ENCODE data around the gene NDFIP2. TPM values are rescaled to one million over a fixed set of nuclear protein-coding genes. Genes with fewer than 3 reads are reported as not detected.

NDFIP2 gene
- polyA plus RNA-seq, 1 donor (not counting 4 experiments of a cell fraction or from before 2014, with no cell fraction given) = 244 TPM

DNA sequence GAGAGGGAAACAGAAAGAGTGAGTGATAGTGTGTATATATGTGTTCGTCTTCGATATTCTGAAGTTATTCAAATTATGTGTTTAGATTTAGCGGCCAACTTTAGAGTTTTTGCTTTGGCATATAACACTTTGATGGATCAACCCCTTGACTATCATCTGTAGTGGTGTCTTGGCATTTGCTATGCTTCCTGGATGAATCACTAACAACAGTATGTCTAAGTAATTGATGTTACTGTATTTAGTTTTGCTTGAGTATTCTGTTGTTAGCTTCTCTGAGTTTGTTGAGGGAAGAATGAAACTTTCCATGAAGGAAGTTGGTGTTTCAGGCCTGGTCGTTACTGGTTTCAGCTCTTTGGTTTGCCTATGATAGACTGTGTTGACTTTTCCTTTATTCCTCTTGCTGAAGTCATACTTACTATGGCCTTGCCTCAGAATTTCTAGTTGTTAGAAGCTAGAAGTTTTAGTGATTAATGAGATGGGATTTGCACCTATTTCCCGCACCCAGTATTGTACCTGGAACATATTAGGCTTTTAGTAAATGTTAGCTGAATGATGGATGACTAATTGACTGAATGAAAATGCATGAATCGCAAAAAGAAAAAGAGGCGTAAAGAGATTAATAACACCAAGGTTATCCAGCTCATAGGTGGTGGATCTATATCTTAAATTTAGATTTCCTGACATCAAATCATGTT, 20.7 kb downstream of the NDFIP2 start:
- H3K27ac ChIP-seq (ENCODE audit: control insufficient read depth, insufficient read depth, low read length) = peak overlapping the region; percentile 67
- H3K36me3 ChIP-seq (ENCODE audit: control insufficient read depth in 2 of 2, extremely low read depth in 1 of 2, insufficient read depth in 2 of 2, low read length in 2 of 2) = no peaks in the 10 kb centered on the region
- H3K4me1 ChIP-seq (ENCODE audit: control insufficient read depth, extremely low read depth, insufficient read depth, low read length) = peaks cover 30% of the 10 kb centered on the region
- H3K9me1 ChIP-seq (ENCODE audit: control insufficient read depth, extremely low read depth, insufficient read depth, low read length) = no peaks in the 10 kb centered on the region
- H3K27me3 ChIP-seq (ENCODE audit: control insufficient read depth, extremely low read depth, insufficient read depth, low read length) = no peaks in the 10 kb centered on the region
- TF ChIP-seq EZH2 (IDR thresholded peaks at IDR 0.05; ENCODE audit: low read length) = no peak
- dilution Hi-C loops (cut with MboI; ENCODE audit: extremely low pct_ligation_motif_present, low sequenced_read_pairs) = no loop called here
- no peak overlapping the region for H2AFZ ChIP-seq (ENCODE audit: control insufficient read depth, low read length)
- peak overlapping the region in 1 of 3 experiments; percentile 6 for H3K4me3 ChIP-seq (ENCODE audit: control insufficient read depth in 2 of 3, extremely low read depth in 1 of 3, insufficient read depth in 2 of 3, low read depth in 1 of 3, low read length in 3 of 3)
- no peaks in the 10 kb centered on the region for H4K20me1 ChIP-seq (ENCODE audit: control insufficient read depth, extremely low read depth, insufficient read depth, low read length)
- FAIRE-seq (peak; percentile 85), DNase-seq (ENCODE audit: low read depth, low spot score) (no peak)
- H3K79me2 ChIP-seq (ENCODE audit: control insufficient read depth, insufficient read depth, low read length) = peaks cover 100% of the 10 kb centered on the region
- H3K9ac ChIP-seq (ENCODE audit: control insufficient read depth, extremely low read depth, insufficient read depth, low read length) = peak overlapping the region; percentile 11
- H3K4me2 ChIP-seq (ENCODE audit: control insufficient read depth, extremely low read depth, insufficient read depth, low read depth, low read length) = peak overlapping the region; percentile 65
- no peaks in the 10 kb centered on the region for H3K9me3 ChIP-seq (ENCODE audit: control insufficient read depth, low read depth, low read length)

GRCh38 chr13:79502859-79503468, 22.0 kb downstream of the NDFIP2 start:
- no peaks in the 10 kb centered on the region for H4K20me1 ChIP-seq (ENCODE audit: control insufficient read depth, extremely low read depth, insufficient read depth, low read length)
- H3K9me3 ChIP-seq (ENCODE audit: control insufficient read depth, low read depth, low read length) = no peaks in the 10 kb centered on the region
- peak; percentile 51 for FAIRE-seq
- no peak overlapping the region for H3K4me3 ChIP-seq (ENCODE audit: control insufficient read depth in 2 of 3, extremely low read depth in 1 of 3, insufficient read depth in 2 of 3, low read depth in 1 of 3, low read length in 3 of 3)
- H3K36me3 ChIP-seq (ENCODE audit: control insufficient read depth in 2 of 2, extremely low read depth in 1 of 2, insufficient read depth in 2 of 2, low read length in 2 of 2) = no peaks in the 10 kb centered on the region
- dilution Hi-C loops (cut with MboI; ENCODE audit: extremely low pct_ligation_motif_present, low sequenced_read_pairs) = no loop called here
- no peak for DNase-seq (ENCODE audit: low read depth, low spot score)
- peak overlapping the region; percentile 67 for H3K27ac ChIP-seq (ENCODE audit: control insufficient read depth, insufficient read depth, low read length)
- peaks cover 22% of the 10 kb centered on the region for H3K4me1 ChIP-seq (ENCODE audit: control insufficient read depth, extremely low read depth, insufficient read depth, low read length)
- H3K4me2 ChIP-seq (ENCODE audit: control insufficient read depth, extremely low read depth, insufficient read depth, low read depth, low read length) = peak overlapping the region; percentile 3
- no peak for TF ChIP-seq EZH2 (IDR thresholded peaks at IDR 0.05; ENCODE audit: low read length)
- TF ChIP-seq, protein P1, sequence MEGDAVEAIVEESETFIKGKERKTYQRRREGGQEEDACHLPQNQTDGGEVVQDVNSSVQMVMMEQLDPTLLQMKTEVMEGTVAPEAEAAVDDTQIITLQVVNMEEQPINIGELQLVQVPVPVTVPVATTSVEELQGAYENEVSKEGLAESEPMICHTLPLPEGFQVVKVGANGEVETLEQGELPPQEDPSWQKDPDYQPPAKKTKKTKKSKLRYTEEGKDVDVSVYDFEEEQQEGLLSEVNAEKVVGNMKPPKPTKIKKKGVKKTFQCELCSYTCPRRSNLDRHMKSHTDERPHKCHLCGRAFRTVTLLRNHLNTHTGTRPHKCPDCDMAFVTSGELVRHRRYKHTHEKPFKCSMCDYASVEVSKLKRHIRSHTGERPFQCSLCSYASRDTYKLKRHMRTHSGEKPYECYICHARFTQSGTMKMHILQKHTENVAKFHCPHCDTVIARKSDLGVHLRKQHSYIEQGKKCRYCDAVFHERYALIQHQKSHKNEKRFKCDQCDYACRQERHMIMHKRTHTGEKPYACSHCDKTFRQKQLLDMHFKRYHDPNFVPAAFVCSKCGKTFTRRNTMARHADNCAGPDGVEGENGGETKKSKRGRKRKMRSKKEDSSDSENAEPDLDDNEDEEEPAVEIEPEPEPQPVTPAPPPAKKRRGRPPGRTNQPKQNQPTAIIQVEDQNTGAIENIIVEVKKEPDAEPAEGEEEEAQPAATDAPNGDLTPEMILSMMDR (optimal IDR thresholded peaks at IDR 0.05 in 1 of 3, IDR thresholded peaks at IDR 0.05 in 1 of 3, conservative IDR thresholded peaks at IDR 0.05 in 1 of 3; ENCODE audit: extremely low read depth in 1 of 3, insufficient read depth in 2 of 3, low read length in 3 of 3) = no peak
- H2AFZ ChIP-seq (ENCODE audit: control insufficient read depth, low read length) = no peak overlapping the region
- H3K79me2 ChIP-seq (ENCODE audit: control insufficient read depth, insufficient read depth, low read length) = peaks cover 96% of the 10 kb centered on the region
- H3K27me3 ChIP-seq (ENCODE audit: control insufficient read depth, extremely low read depth, insufficient read depth, low read length) = no peaks in the 10 kb centered on the region
- no peak overlapping the region for H3K9ac ChIP-seq (ENCODE audit: control insufficient read depth, extremely low read depth, insufficient read depth, low read length)
- H3K9me1 ChIP-seq (ENCODE audit: control insufficient read depth, extremely low read depth, insufficient read depth, low read length) = no peaks in the 10 kb centered on the region
